ENCODE data around the gene REV3L.

- no peak for TF ChIP-seq POLR2A (IDR thresholded peaks at IDR 0.05; ENCODE audit: borderline replicate concordance, extremely low read depth, insufficient read depth, insufficient read length)
- no peak for TF ChIP-seq EZH2 (IDR thresholded peaks at IDR 0.05)
- no peak for TF ChIP-seq ZFX (IDR thresholded peaks at IDR 0.05)
- no peak for TF ChIP-seq MAX (IDR thresholded peaks at IDR 0.05)
- no peak for TF ChIP-seq CTCF (IDR thresholded peaks at IDR 0.05 in 2 of 3, conservative IDR thresholded peaks at IDR 0.05 in 1 of 3; ENCODE audit: borderline replicate concordance in 1 of 3, insufficient read depth in 1 of 3, low read depth in 2 of 3, low read length in 2 of 3)
- no peak for TF ChIP-seq EZH2phosphoT487 (IDR thresholded peaks at IDR 0.05; ENCODE audit: borderline replicate concordance)
- no peak for TF ChIP-seq YY1 (IDR thresholded peaks at IDR 0.05; ENCODE audit: extremely low read depth, insufficient replicate concordance, low read depth, low read length)
- no peak for TF ChIP-seq SRF (IDR thresholded peaks at IDR 0.05; ENCODE audit: low read depth)
- TF ChIP-seq, protein P1, sequence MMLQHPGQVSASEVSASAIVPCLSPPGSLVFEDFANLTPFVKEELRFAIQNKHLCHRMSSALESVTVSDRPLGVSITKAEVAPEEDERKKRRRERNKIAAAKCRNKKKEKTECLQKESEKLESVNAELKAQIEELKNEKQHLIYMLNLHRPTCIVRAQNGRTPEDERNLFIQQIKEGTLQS (IDR thresholded peaks at IDR 0.05): no peak
- no peak for TF ChIP-seq EGR1 (IDR thresholded peaks at IDR 0.05; ENCODE audit: low read depth)
Observed at GRCh38 chr6:111464184-111464583, 18.8 kb downstream of the REV3L start.
